ENCODE results near the gene ID4.

GRCh38 chr6:19837511-19838441 is 606 bp downstream of the ID4 start:
- no peak for TF ChIP-seq GATA2 (IDR thresholded peaks at IDR 0.05; ENCODE audit: low read depth, low read length)
- no peak for TF ChIP-seq GATA3 (IDR thresholded peaks at IDR 0.05; ENCODE audit: low read depth, low read length)

Data from SH-SY5Y (cell line).